ENCODE results near the gene RANBP6. TPM values are rescaled to one million over a fixed set of nuclear protein-coding genes. Genes with fewer than 3 reads are reported as not detected.

The RANBP6 gene
- total RNA-seq, result 32.7 and 47.5 TPM in 2 replicates

GRCh38 chr9:6015278-6016157 is at the start of gene RANBP6:
Gene RANBP6 (minus strand): TSS chr9:6015624. CDS start chr9:6015607, 17 bp downstream.

Other genes with a start within 250 kb of the RANBP6 start
- gene ERMP1, start 182.5 kb downstream of the RANBP6 start, total RNA-seq, result 9.4 and 23.4 TPM in 2 replicates
- gene MLANA, start 124.7 kb downstream of the RANBP6 start, total RNA-seq, result not detected in 2 replicates
- 189 and 383 TPM in 2 replicates for gene IL33, start 200.2 kb upstream of the RANBP6 start, total RNA-seq